ENCODE data around the gene ADGRG4. TPM values are rescaled to one million over a fixed set of nuclear protein-coding genes. Genes with fewer than 3 reads are reported as not detected.

The ADGRG4 gene
- polyA plus RNA-seq, 4 donors: 0.43 to 2.7 (median 0.63) TPM

DNA sequence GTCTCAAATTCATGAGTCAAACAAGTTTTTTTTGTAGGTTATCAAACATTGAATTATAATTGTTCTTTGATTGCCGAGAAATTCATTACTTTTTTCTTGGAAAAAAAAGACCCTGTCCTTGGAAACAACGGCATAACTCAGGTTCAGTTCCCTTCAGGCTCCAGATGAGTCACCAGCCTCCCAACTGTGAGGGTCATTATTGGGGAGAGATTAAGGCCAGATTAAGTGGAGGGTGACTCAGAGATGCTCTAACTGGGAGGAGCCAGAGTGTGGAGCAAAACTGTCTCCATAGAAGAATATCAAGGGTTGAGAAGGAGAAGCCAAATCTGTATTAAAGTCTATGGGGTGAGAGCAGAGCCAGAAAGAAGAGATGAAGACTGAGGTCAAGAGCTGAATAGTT, 9.6 kb downstream of the ADGRG4 start:
- Histone ChIP-seq H3K4me1 (ENCODE audit: control insufficient read depth in 3 of 3, insufficient read depth in 2 of 3, low read depth in 1 of 3, low read length in 2 of 3) (no peaks in the 10 kb centered on the region), H3K36me3 (ENCODE audit: control insufficient read depth in 3 of 3, insufficient read depth in 2 of 3, low read depth in 1 of 3, low read length in 3 of 3) (no peaks in the 10 kb centered on the region), H3K27me3 (ENCODE audit: control insufficient read depth in 3 of 3, insufficient read depth in 3 of 3, low read length in 3 of 3) (no peaks in the 10 kb centered on the region), H3K27ac (ENCODE audit: low read depth in 1 of 3, low read length in 2 of 3) (no peak overlapping the region), H3K9me3 (ENCODE audit: control insufficient read depth in 2 of 2, insufficient read depth in 1 of 2, low read depth in 1 of 2, low read length in 1 of 2) (no peaks in the 10 kb centered on the region), H3K4me3 (ENCODE audit: low read depth in 1 of 3, low read length in 3 of 3) (no peak overlapping the region)
- WGBS, 3 donors: 66 to 86% (median 72%) methylated on average over 2 of the region's 2 CpGs
- FAIRE-seq: no peak
- no peak for DNase-seq

DNA sequence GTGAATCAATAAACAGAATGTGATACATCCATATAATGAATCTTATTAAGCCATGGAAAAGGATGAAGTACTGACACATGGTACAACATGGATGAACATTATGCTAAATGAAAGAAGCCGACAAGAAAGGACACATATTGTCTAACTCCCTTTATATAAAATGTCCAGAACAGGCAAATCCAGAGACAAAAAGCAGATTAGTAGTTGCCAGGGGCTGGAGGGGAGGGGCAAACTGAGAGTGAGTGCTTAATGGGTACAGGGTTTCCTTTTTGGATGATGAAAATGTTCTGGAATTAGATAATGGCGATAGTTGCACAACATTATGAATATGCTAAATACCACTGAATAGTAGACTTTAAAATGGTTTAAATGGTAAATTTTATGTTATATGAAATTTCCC, 17.4 kb downstream of the ADGRG4 start:
- H3K4me3 ChIP-seq (ENCODE audit: low read depth in 1 of 3, low read length in 3 of 3): no peak overlapping the region
- no peaks in the 10 kb centered on the region for H3K9me3 ChIP-seq (ENCODE audit: control insufficient read depth in 2 of 2, insufficient read depth in 1 of 2, low read depth in 1 of 2, low read length in 1 of 2)
- no peak for DNase-seq
- H3K36me3 ChIP-seq (ENCODE audit: control insufficient read depth in 3 of 3, insufficient read depth in 2 of 3, low read depth in 1 of 3, low read length in 3 of 3): no peaks in the 10 kb centered on the region
- WGBS, 3 donors: 73 to 84% (median 80%) methylated on average over 2 of the region's 2 CpGs
- peaks cover 0 to 2% (median 0%) of the 10 kb centered on the region in 3 donors for H3K27me3 ChIP-seq (ENCODE audit: control insufficient read depth in 3 of 3, insufficient read depth in 3 of 3, low read length in 3 of 3)
- no peak overlapping the region for H3K27ac ChIP-seq (ENCODE audit: low read depth in 1 of 3, low read length in 2 of 3)
- H3K4me1 ChIP-seq (ENCODE audit: control insufficient read depth in 3 of 3, insufficient read depth in 2 of 3, low read depth in 1 of 3, low read length in 2 of 3): no peaks in the 10 kb centered on the region
- no peak for FAIRE-seq

DNA sequence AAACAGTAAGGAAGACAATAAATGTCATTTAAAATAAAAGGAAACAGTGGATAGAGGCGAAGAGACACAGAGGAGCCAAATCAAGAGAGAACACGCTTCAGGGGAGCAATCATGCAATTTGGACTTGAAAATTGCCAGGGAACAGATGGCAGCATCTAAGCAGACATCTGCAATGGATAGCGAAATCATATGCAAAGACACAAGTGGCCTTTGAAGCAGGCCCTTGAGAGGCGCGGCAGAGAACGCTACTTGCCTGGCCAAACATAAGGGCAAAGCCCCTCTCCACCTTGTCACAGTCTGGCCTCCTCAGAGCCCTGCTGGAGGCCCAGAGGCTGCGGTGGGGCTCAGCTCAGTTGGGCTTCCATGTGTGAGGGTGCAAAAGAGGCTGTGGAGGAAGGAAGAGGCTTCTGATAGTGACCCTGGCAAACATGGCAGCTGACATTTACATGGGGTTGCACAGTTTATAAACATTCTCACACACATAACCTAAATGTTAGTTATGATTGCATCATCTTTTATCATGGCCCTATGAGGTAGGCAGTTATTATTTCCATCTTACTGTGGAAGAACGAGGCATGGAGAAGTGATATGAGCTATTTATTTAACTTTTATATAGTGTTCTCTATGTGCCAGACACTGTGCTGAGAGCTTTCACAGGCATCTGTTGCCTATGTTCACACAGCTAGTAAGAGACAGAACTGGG, 18.3 kb downstream of the ADGRG4 start:
- H3K9me3 ChIP-seq (ENCODE audit: control insufficient read depth in 2 of 2, insufficient read depth in 1 of 2, low read depth in 1 of 2, low read length in 1 of 2): no peaks in the 10 kb centered on the region
- WGBS, 3 donors: 68 to 83% (median 77%) methylated on average over 8 of the region's 8 CpGs
- H3K4me3 ChIP-seq (ENCODE audit: low read depth in 1 of 3, low read length in 3 of 3): no peak overlapping the region
- no peak overlapping the region for H3K27ac ChIP-seq (ENCODE audit: low read depth in 1 of 3, low read length in 2 of 3)
- H3K27me3 ChIP-seq (ENCODE audit: control insufficient read depth in 3 of 3, insufficient read depth in 3 of 3, low read length in 3 of 3): peaks cover 0 to 2% (median 0%) of the 10 kb centered on the region in 3 donors
- FAIRE-seq: no peak
- no peak for DNase-seq
- no peaks in the 10 kb centered on the region for H3K4me1 ChIP-seq (ENCODE audit: control insufficient read depth in 3 of 3, insufficient read depth in 2 of 3, low read depth in 1 of 3, low read length in 2 of 3)
- no peaks in the 10 kb centered on the region for H3K36me3 ChIP-seq (ENCODE audit: control insufficient read depth in 3 of 3, insufficient read depth in 2 of 3, low read depth in 1 of 3, low read length in 3 of 3)

DNA sequence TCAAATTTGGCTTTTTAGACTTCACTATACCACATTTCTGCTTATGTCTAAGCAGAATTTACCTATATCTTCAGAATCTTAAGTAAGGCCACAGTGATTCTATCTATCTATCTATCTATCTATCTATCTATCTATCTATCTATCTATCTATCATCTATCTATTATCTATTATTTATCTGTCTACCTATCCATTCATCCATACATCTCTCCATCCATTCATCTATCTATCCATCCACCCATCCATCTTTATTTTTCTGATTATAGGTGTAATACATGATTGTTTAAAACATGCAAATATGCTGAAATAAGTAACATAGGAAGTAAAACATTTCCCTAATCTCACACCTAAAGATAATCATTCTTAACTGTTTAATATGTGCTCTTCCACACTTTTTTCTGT, 18.8 kb downstream of the ADGRG4 start:
- H3K4me3 ChIP-seq (ENCODE audit: low read depth in 1 of 3, low read length in 3 of 3): no peak overlapping the region
- no peak overlapping the region for H3K27ac ChIP-seq (ENCODE audit: low read depth in 1 of 3, low read length in 2 of 3)
- no peaks in the 10 kb centered on the region for H3K9me3 ChIP-seq (ENCODE audit: control insufficient read depth in 2 of 2, insufficient read depth in 1 of 2, low read depth in 1 of 2, low read length in 1 of 2)
- FAIRE-seq (no peak), DNase-seq (no peak)
- peaks cover 0 to 2% (median 0%) of the 10 kb centered on the region in 3 donors for H3K27me3 ChIP-seq (ENCODE audit: control insufficient read depth in 3 of 3, insufficient read depth in 3 of 3, low read length in 3 of 3)
- no peaks in the 10 kb centered on the region for H3K36me3 ChIP-seq (ENCODE audit: control insufficient read depth in 3 of 3, insufficient read depth in 2 of 3, low read depth in 1 of 3, low read length in 3 of 3)
- H3K4me1 ChIP-seq (ENCODE audit: control insufficient read depth in 3 of 3, insufficient read depth in 2 of 3, low read depth in 1 of 3, low read length in 2 of 3): no peaks in the 10 kb centered on the region

DNA sequence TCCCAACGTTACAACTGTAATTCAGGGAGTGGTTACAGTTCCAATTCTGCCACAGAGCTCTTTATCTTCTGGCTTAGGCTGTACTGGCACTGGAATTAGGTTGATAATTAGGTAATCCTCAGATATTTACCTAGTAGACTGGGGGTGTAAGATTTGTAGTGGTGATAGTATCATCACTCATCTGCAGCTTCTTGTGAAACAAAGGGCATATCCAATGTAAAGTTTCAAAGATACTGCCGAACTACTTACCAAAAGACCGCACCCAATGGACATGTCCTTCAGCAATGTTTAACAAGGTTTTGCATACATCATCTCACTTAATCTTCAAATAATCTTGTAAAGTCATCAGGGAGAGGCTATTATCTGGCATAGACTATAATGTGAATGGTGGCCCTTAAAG, 20.8 kb downstream of the ADGRG4 start:
- H3K27ac ChIP-seq (ENCODE audit: low read depth in 1 of 3, low read length in 2 of 3): no peak overlapping the region
- no peak overlapping the region for H3K4me3 ChIP-seq (ENCODE audit: low read depth in 1 of 3, low read length in 3 of 3)
- WGBS, 3 donors: 50 to 70% (median 58%) methylated on average over 3 of the region's 3 CpGs
- no peaks in the 10 kb centered on the region for H3K36me3 ChIP-seq (ENCODE audit: control insufficient read depth in 3 of 3, insufficient read depth in 2 of 3, low read depth in 1 of 3, low read length in 3 of 3)
- FAIRE-seq: no peak
- no peaks in the 10 kb centered on the region for H3K9me3 ChIP-seq (ENCODE audit: control insufficient read depth in 2 of 2, insufficient read depth in 1 of 2, low read depth in 1 of 2, low read length in 1 of 2)
- no peak for DNase-seq
- H3K27me3 ChIP-seq (ENCODE audit: control insufficient read depth in 3 of 3, insufficient read depth in 3 of 3, low read length in 3 of 3): peaks cover 0 to 2% (median 0%) of the 10 kb centered on the region in 3 donors
- H3K4me1 ChIP-seq (ENCODE audit: control insufficient read depth in 3 of 3, insufficient read depth in 2 of 3, low read depth in 1 of 3, low read length in 2 of 3): no peaks in the 10 kb centered on the region

DNA sequence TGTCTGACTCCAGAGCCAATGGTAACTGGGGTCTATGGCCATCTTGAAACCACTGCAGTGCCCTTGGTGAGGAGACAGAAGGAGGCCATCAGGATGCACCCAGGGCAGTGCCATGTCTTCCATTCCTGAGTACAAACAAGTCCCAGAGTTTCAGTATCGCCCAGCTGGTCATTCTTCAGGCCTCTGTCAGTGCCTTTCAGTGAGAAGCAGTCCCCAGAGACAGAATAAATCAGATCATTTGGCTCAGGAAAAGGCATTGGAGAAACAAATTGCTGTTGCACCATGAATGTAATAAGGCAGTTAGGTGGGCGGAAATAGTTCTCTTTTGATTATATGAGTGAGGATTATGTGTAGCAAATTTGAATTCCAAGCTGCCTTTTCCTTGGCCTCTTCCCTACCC, 21.3 kb downstream of the ADGRG4 start:
- DNase-seq: no peak
- 65 to 75% (median 66%) methylated on average over 2 of the region's 2 CpGs for WGBS, 3 donors
- Histone ChIP-seq H3K36me3 (ENCODE audit: control insufficient read depth in 3 of 3, insufficient read depth in 2 of 3, low read depth in 1 of 3, low read length in 3 of 3) (no peaks in the 10 kb centered on the region), H3K27ac (ENCODE audit: low read depth in 1 of 3, low read length in 2 of 3) (no peak overlapping the region), H3K9me3 (ENCODE audit: control insufficient read depth in 2 of 2, insufficient read depth in 1 of 2, low read depth in 1 of 2, low read length in 1 of 2) (no peaks in the 10 kb centered on the region), H3K27me3 (ENCODE audit: control insufficient read depth in 3 of 3, insufficient read depth in 3 of 3, low read length in 3 of 3) (peaks cover 0 to 2% (median 0%) of the 10 kb centered on the region in 3 donors), H3K4me1 (ENCODE audit: control insufficient read depth in 3 of 3, insufficient read depth in 2 of 3, low read depth in 1 of 3, low read length in 2 of 3) (no peaks in the 10 kb centered on the region), H3K4me3 (ENCODE audit: low read depth in 1 of 3, low read length in 3 of 3) (no peak overlapping the region)
- no peak for FAIRE-seq

DNA sequence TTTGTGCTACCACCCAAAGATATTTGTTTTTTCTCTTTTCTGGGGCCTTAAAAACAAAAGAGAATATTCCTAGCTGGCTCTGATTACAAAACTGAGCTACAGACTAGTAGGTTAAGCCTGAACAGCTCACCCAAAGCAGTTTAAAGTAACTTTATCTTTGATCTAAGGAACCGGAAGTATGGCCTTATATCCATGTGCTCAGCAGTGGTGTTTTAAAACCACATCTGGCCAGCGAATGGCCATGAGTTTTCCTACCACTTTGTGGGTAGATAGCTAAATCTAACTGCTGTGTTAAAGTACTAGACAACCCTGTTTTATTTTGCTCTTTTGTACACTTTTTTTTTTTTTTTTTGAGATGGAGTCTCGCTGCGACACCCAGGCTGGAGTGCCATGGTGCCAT, 24.6 kb downstream of the ADGRG4 start:
- FAIRE-seq: no peak
- H3K9me3 ChIP-seq (ENCODE audit: control insufficient read depth in 2 of 2, insufficient read depth in 1 of 2, low read depth in 1 of 2, low read length in 1 of 2): no peaks in the 10 kb centered on the region
- no peaks in the 10 kb centered on the region for H3K36me3 ChIP-seq (ENCODE audit: control insufficient read depth in 3 of 3, insufficient read depth in 2 of 3, low read depth in 1 of 3, low read length in 3 of 3)
- no peak for DNase-seq
- 62 to 82% (median 79%) methylated on average over 4 of the region's 4 CpGs for WGBS, 3 donors
- H3K27ac ChIP-seq (ENCODE audit: low read depth in 1 of 3, low read length in 2 of 3): no peak overlapping the region
- H3K27me3 ChIP-seq (ENCODE audit: control insufficient read depth in 3 of 3, insufficient read depth in 3 of 3, low read length in 3 of 3): no peaks in the 10 kb centered on the region
- H3K4me1 ChIP-seq (ENCODE audit: control insufficient read depth in 3 of 3, insufficient read depth in 2 of 3, low read depth in 1 of 3, low read length in 2 of 3): no peaks in the 10 kb centered on the region
- H3K4me3 ChIP-seq (ENCODE audit: low read depth in 1 of 3, low read length in 3 of 3): no peak overlapping the region

DNA sequence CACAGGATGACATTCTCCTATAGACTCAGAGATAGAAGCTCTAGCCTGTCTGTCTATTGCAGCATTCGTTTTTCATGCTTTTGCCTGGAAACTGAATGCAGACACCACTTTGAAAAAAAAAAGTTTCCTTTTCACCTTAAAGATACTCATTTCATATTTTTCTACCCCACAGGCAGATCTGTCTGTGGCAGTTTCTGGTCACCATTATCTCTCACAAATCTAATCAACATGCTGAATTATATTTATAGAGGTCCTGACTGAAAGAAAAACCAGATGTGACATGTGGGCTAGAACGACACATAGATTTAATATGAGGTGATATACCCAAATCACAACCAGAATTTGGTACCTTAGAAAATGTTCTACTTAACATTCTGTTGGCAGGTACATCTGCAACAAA, 28.2 kb downstream of the ADGRG4 start:
- no peak for DNase-seq
- H3K27ac ChIP-seq (ENCODE audit: low read depth in 1 of 3, low read length in 2 of 3): no peak overlapping the region
- no peaks in the 10 kb centered on the region for H3K36me3 ChIP-seq (ENCODE audit: control insufficient read depth in 3 of 3, insufficient read depth in 2 of 3, low read depth in 1 of 3, low read length in 3 of 3)
- no peaks in the 10 kb centered on the region for H3K27me3 ChIP-seq (ENCODE audit: control insufficient read depth in 3 of 3, insufficient read depth in 3 of 3, low read length in 3 of 3)
- no peak overlapping the region for H3K4me3 ChIP-seq (ENCODE audit: low read depth in 1 of 3, low read length in 3 of 3)
- WGBS, 3 donors: 60 to 66% (median 65%) methylated on average over 2 of the region's 2 CpGs
- FAIRE-seq: no peak
- H3K4me1 ChIP-seq (ENCODE audit: control insufficient read depth in 3 of 3, insufficient read depth in 2 of 3, low read depth in 1 of 3, low read length in 2 of 3): no peaks in the 10 kb centered on the region
- H3K9me3 ChIP-seq (ENCODE audit: control insufficient read depth in 2 of 2, insufficient read depth in 1 of 2, low read depth in 1 of 2, low read length in 1 of 2): no peaks in the 10 kb centered on the region

DNA sequence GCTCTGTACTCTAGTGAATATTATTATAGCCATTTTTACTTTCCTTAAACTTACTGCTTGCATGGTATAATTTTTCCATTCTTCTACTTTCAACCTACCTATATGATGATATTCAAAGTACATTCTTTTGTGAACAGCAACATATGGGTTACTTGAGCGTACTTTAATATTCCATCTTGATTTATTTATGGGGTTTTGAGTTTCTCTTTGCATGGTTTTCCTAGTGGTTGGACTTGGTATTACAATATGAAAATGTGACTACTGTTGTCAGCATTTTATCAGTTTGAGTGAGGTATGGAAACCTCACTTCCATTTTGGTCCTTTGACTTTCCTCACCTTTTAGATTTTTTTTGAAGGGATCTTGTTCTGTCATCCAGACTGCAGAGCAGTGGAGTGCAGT, 35.9 kb downstream of the ADGRG4 start:
- FAIRE-seq: no peak
- H3K4me3 ChIP-seq (ENCODE audit: low read depth in 1 of 3, low read length in 3 of 3): no peak overlapping the region
- no peaks in the 10 kb centered on the region for H3K9me3 ChIP-seq (ENCODE audit: control insufficient read depth in 2 of 2, insufficient read depth in 1 of 2, low read depth in 1 of 2, low read length in 1 of 2)
- DNase-seq: no peak
- 87 to 97% (median 91%) methylated on average over 1 of the region's 1 CpG for WGBS, 3 donors
- no peaks in the 10 kb centered on the region for H3K27me3 ChIP-seq (ENCODE audit: control insufficient read depth in 3 of 3, insufficient read depth in 3 of 3, low read length in 3 of 3)
- H3K4me1 ChIP-seq (ENCODE audit: control insufficient read depth in 3 of 3, insufficient read depth in 2 of 3, low read depth in 1 of 3, low read length in 2 of 3): no peaks in the 10 kb centered on the region
- no peaks in the 10 kb centered on the region for H3K36me3 ChIP-seq (ENCODE audit: control insufficient read depth in 3 of 3, insufficient read depth in 2 of 3, low read depth in 1 of 3, low read length in 3 of 3)
- H3K27ac ChIP-seq (ENCODE audit: low read depth in 1 of 3, low read length in 2 of 3): no peak overlapping the region

All from small intestine (tissue), 7 donors.